ENCODE results near the gene PKM.

DNA sequence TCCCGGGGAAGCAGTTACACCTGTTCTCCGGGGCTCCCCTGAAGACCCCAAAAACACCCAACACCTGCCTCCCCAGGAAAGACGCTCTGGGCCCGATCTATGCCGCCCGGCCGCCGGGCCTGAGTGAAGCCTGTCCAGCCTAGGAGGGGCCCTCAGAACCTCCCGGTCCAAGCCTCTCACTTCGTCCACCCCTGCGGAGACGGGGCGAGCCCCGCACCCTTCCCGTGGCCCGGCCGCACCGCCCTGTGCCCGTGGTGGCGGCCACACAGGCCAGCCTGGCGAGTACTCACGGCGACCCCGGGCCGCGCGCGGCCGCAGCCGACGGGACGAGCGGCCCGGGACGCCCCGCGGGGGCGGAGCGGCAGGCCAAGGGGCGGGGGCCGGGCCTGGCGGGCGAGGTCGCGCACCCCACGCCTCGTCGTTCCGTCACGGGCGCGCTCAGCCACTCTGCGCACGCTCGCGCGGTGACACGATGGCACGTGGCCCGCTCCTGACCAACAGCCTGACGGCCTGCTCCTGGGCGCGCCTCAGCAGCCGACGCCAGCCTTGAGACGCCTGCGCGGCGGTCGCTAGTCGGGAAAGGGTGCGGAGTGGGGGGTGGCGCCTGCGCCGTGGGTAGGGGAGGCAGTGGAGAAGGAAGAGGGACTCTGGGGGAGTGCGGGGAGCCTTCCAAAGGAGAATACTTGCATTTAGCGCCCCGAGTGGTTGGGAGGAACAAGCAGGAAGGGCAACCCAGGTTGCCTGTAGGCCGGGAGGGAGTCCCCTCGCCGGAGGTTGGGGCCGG lies 41.4 kb upstream of the PKM start, which contains the start of gene PARP6:
- TF ChIP-seq, protein P1, sequence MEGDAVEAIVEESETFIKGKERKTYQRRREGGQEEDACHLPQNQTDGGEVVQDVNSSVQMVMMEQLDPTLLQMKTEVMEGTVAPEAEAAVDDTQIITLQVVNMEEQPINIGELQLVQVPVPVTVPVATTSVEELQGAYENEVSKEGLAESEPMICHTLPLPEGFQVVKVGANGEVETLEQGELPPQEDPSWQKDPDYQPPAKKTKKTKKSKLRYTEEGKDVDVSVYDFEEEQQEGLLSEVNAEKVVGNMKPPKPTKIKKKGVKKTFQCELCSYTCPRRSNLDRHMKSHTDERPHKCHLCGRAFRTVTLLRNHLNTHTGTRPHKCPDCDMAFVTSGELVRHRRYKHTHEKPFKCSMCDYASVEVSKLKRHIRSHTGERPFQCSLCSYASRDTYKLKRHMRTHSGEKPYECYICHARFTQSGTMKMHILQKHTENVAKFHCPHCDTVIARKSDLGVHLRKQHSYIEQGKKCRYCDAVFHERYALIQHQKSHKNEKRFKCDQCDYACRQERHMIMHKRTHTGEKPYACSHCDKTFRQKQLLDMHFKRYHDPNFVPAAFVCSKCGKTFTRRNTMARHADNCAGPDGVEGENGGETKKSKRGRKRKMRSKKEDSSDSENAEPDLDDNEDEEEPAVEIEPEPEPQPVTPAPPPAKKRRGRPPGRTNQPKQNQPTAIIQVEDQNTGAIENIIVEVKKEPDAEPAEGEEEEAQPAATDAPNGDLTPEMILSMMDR (IDR thresholded peaks at IDR 0.05; ENCODE audit: insufficient read depth, low read length), result peak; percentile 41
- TF ChIP-seq REST (IDR thresholded peaks at IDR 0.05; ENCODE audit: insufficient replicate concordance, low read depth), result no peak
- no peak for TF ChIP-seq GABPA (IDR thresholded peaks at IDR 0.05; ENCODE audit: low read depth)
